ENCODE results near the gene ATG4A.
A peak's percentile ranks its signal among the peaks of the same experiment; 100 is the strongest.

ATG4A gene

DNA sequence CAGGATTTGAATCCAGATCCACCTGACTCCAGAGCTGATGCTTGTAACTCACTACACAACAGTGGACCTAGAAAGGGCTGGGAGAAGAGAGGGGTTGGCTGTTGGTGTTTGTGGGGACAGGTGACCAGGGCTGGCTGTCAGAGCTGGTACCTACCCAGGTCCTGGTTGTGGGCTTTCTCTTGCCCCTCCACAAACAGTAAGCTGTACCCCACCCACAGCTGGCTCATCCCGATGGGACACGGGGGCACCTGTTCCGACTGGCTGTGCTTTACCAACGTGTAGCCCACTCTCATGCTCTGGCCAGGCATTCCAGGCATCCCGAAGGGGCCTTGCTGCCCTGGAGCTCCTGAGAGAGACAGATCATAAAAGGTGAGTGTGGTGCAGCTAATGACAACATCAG is 68.7 kb downstream of the ATG4A start:
- no peak for DNase-seq (ENCODE audit: low read depth)
- TF ChIP-seq, protein P1, sequence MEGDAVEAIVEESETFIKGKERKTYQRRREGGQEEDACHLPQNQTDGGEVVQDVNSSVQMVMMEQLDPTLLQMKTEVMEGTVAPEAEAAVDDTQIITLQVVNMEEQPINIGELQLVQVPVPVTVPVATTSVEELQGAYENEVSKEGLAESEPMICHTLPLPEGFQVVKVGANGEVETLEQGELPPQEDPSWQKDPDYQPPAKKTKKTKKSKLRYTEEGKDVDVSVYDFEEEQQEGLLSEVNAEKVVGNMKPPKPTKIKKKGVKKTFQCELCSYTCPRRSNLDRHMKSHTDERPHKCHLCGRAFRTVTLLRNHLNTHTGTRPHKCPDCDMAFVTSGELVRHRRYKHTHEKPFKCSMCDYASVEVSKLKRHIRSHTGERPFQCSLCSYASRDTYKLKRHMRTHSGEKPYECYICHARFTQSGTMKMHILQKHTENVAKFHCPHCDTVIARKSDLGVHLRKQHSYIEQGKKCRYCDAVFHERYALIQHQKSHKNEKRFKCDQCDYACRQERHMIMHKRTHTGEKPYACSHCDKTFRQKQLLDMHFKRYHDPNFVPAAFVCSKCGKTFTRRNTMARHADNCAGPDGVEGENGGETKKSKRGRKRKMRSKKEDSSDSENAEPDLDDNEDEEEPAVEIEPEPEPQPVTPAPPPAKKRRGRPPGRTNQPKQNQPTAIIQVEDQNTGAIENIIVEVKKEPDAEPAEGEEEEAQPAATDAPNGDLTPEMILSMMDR (IDR thresholded peaks at IDR 0.05; ENCODE audit: low read depth, low read length) = no peak
- TF ChIP-seq POLR2A (IDR thresholded peaks at IDR 0.05; ENCODE audit: extremely low read depth, insufficient read length) = no peak
- no peak for TF ChIP-seq MYC (IDR thresholded peaks at IDR 0.05; ENCODE audit: low read depth, low read length)
- TF ChIP-seq, protein P2, sequence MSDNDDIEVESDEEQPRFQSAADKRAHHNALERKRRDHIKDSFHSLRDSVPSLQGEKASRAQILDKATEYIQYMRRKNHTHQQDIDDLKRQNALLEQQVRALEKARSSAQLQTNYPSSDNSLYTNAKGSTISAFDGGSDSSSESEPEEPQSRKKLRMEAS (IDR thresholded peaks at IDR 0.05; ENCODE audit: low read depth, low read length) = no peak
- H3K4me3 ChIP-seq (ENCODE audit: low read depth, low read length) = no peak overlapping the region

DNA sequence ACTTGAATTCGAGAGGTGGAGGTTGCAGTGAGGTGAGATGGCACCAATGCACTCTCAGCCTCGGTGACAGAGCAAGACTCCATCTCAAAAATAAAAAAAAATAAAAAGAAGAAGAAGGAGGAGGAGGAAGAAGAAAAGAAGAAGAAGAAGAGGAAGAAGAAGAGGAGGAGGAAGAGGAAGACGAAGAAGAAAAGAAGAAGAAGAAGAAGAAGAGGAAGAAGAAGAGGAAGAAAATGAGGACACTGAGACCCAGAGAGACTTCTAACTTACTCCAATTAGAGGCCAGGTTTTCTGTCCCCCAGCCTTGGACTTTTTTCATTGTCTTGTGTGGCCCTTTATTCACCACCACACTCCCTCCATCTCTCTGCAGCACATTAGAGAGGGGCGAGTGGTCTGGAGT is 70.7 kb downstream of the ATG4A start:
- no peak overlapping the region for H3K4me3 ChIP-seq (ENCODE audit: low read depth, low read length)
- no peak for DNase-seq (ENCODE audit: low read depth)
- TF ChIP-seq, protein P1 (IDR thresholded peaks at IDR 0.05; ENCODE audit: low read depth, low read length) = no peak
- TF ChIP-seq MYC (IDR thresholded peaks at IDR 0.05; ENCODE audit: low read depth, low read length) (no peak), POLR2A (IDR thresholded peaks at IDR 0.05; ENCODE audit: extremely low read depth, insufficient read length) (no peak)
- TF ChIP-seq, protein P2 (IDR thresholded peaks at IDR 0.05; ENCODE audit: low read depth, low read length) = no peak

DNA sequence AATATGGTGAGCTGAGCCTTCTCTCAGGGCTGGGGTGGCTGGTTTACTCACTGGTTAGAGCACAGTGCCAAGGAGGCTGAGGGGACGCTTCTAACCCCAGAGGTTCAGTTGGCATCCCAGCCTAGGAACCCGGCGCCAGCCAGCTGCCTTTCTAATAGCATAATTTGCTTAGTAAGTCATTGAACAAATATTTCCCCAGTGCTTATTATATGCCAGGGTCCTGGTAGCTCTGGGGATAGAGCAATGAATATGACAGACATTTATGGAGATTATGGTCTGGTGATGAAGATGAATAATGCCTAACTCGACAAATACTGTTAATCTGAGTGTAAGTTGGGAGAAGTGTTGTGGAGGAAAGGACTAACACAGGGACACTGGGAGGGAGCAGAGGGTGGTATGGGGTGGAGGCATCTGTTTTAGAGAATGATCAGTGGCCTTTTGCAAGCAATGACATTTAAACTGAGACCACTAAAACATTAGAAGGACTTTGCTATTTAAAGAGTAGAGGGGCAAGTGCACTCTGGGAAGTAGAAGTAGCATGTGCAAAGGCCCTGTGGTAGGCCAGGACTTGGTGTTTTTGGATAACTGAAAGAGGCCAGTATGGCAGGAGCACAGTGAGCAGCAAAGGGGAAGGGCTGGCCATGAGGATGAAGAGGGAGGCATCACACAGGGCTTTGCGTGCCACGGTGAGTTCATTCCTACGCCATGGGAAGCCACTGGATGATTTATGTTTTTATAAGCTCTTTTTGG is 71.9 kb downstream of the ATG4A start:
- no peak for DNase-seq (ENCODE audit: low read depth)
- TF ChIP-seq, protein P1 (IDR thresholded peaks at IDR 0.05; ENCODE audit: low read depth, low read length) = no peak
- no peak for TF ChIP-seq MYC (IDR thresholded peaks at IDR 0.05; ENCODE audit: low read depth, low read length)
- TF ChIP-seq, protein P2 (IDR thresholded peaks at IDR 0.05; ENCODE audit: low read depth, low read length) = no peak
- no peak for TF ChIP-seq POLR2A (IDR thresholded peaks at IDR 0.05; ENCODE audit: extremely low read depth, insufficient read length)
- H3K4me3 ChIP-seq (ENCODE audit: low read depth, low read length) = no peak overlapping the region

DNA sequence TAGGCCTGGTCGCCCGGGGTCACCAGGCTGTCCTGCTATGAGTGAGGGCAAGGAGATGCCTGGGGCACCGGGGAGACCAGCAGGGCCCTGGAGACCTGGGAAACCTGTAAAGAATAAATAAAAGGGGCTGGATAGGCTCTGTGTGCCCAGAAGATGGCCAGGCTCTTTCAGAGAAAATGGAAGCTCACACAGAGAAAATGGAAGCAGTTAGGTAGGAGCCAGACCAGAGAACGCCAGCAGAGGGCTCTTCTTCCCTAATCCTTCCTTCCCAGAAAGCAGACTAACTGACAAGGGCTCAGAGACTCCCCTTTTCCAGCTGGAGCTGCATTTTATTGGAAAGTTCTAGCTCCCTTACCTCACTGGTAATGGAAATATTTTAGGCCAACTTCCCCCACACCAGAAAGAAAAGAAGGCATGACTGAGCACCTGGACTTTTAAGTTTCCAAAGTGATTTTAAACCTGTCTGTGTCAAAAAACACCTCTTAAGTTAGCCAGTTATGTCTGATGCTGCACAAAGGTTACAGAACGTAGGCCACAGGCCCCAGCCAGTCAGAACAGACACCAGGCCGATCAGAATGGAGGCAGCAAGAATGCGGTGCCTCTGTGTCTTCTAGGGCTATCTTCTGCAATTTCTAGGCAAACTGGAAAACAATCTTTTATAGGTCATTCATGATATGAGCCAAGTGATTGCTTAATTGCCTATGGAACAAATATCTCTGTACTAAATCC is 74.0 kb downstream of the ATG4A start:
- DNase-seq (ENCODE audit: low read depth) = peak; percentile 16
- TF ChIP-seq, protein P2 (IDR thresholded peaks at IDR 0.05; ENCODE audit: low read depth, low read length) = no peak
- TF ChIP-seq, protein P1 (IDR thresholded peaks at IDR 0.05; ENCODE audit: low read depth, low read length) = peak; percentile 13
- H3K4me3 ChIP-seq (ENCODE audit: low read depth, low read length) = no peak overlapping the region

DNA sequence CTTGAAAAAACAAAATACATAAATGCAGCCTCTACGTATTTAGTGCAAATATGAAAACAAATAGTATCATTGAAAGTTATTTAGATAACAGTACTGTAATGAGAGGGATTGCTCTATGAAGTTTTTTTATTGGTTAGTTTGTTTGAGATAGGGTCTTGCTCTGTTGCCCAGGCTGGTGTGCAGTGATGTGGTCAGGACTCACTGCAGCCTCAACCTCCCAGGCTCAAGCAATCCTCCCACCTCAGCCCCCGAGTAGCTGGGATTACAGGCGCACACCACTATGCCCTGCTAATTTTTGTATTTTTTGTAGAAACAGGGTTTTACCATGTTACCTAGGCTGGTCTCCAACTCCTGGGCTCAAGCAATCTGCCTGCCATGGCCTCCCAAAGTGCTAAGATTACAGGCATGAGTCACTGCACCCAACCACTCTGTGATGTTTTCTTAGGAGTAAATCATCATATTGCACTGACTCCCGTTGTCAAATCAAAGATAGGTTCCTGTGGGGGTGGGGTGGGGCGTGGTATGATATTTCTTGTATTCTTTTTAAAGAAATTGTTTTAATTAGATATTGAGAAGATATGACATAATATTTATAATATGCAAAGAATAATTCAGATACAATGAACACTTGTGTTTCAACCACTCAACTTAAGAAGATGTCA is 75.8 kb downstream of the ATG4A start:
- no peak for DNase-seq (ENCODE audit: low read depth)
- TF ChIP-seq POLR2A (IDR thresholded peaks at IDR 0.05; ENCODE audit: extremely low read depth, insufficient read length) (no peak), MYC (IDR thresholded peaks at IDR 0.05; ENCODE audit: low read depth, low read length) (no peak)
- TF ChIP-seq, protein P1 (IDR thresholded peaks at IDR 0.05; ENCODE audit: low read depth, low read length) = no peak
- TF ChIP-seq, protein P2 (IDR thresholded peaks at IDR 0.05; ENCODE audit: low read depth, low read length) = no peak
- H3K4me3 ChIP-seq (ENCODE audit: low read depth, low read length) = no peak overlapping the region

All from NB4 (cell line).